Epithelial cell of esophagus (primary cell): ENCODE results near the gene ARPC1B.
"Not testable (repeated sequence)": the region's sequence is repeated elsewhere in the genome, so short reads cannot be mapped to it uniquely, and the experiment has no call there.

Source experiments
- DNase-seq: peaks from one replicate; pipeline ENCODE4 v3.0.0; 2010; ENCODE audit warnings: low read depth
- H3K4me3 ChIP-seq: 2 replicates; pipeline ENCODE4 v1.5.1; 2011; ENCODE audit warnings: mild to moderate bottlenecking, low read length, control low read depth
- TF ChIP-seq, protein P1 (sequence below): IDR thresholded peaks from 2 replicates; pipeline ENCODE4 v1.5.1; 2011; ENCODE audit warnings: low read depth, mild to moderate bottlenecking, low read length, control low read depth, inconsistent platforms; ENCODE audit not compliant: insufficient read depth; ENCODE audit errors: missing control alignments

ARPC1B gene

GRCh38 chr7:99374111-99375064 is at the start of gene ARPC1B:
ARPC1B (plus strand) TSS chr7:99374730; CDS start chr7:99385715, 10,985 bp downstream.
- TF ChIP-seq, protein P1, sequence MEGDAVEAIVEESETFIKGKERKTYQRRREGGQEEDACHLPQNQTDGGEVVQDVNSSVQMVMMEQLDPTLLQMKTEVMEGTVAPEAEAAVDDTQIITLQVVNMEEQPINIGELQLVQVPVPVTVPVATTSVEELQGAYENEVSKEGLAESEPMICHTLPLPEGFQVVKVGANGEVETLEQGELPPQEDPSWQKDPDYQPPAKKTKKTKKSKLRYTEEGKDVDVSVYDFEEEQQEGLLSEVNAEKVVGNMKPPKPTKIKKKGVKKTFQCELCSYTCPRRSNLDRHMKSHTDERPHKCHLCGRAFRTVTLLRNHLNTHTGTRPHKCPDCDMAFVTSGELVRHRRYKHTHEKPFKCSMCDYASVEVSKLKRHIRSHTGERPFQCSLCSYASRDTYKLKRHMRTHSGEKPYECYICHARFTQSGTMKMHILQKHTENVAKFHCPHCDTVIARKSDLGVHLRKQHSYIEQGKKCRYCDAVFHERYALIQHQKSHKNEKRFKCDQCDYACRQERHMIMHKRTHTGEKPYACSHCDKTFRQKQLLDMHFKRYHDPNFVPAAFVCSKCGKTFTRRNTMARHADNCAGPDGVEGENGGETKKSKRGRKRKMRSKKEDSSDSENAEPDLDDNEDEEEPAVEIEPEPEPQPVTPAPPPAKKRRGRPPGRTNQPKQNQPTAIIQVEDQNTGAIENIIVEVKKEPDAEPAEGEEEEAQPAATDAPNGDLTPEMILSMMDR, result no peak
- H3K4me3 ChIP-seq, result peak within 1 kb of the TSS; percentile 42
- DNase-seq, result peak; percentile 78

- TF ChIP-seq, protein P1, result no peak
- peak overlapping the region; percentile 92 for H3K4me3 ChIP-seq
- DNase-seq, result no peak
These were observed 49.5 kb upstream of the ARPC1B start for GRCh38 chr7:99325001-99325493.

DNA sequence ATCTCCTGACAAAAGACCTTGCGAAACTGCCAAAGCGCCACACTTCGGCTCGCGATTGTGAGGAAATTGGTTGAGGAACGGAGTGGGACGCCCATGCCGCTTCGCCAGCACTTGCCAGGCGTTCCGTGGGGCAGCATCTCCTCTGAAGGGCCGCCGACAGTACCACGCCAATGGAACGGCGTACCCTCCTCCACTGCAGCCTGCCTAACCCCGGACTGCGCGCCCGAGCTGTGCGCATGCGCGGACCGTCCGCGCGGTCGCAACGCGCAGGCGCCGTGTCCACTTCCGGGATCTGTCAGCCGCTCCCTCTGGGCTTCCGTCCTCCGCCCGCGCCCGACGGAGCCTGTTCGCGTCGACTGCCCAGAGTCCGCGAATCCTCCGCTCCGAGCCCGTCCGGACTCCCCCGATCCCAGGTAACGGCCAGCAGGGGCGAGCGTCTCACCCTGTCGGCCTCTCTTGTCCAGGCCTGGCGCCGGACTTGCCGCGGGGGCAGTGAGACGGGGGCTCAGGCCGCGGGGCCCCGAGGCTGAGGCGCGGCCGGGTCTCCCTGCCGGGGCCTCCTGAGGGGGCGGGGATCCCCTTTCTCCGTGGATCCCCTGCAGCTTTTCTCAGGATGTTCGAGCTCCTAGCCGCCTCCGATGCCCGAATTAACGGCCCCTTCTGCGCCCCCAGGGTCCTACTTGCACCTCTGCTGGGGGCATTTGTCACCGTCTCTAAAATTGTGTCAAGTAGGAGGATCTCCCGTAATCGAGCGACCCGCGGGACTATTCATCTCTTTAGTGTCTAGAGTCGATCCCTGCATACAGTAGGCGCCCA is 48.7 kb upstream of the ARPC1B start, which contains the start of gene ARPC1A:
ARPC1A (plus strand) TSS at position 307 of the 816 bp plus-strand sequence. CDS start 7,456 bp downstream, outside the sequence.
- H3K4me3 ChIP-seq, result peak within 1 kb of the TSS; percentile 92
- TF ChIP-seq, protein P1, result no peak
- DNase-seq, result peak; percentile 93

- no peak for DNase-seq
- H3K4me3 ChIP-seq, result peak overlapping the region; percentile 92
- TF ChIP-seq, protein P1, result no peak
These were observed 48.1 kb upstream of the ARPC1B start for GRCh38 chr7:99326408-99326782.

- DNase-seq, result peak; percentile 94
- H3K4me3 ChIP-seq, result not testable (repeated sequence)
These were observed 44.1 kb upstream of the ARPC1B start for GRCh38 chr7:99330314-99330961.

GRCh38 chr7:99331002-99331401 is 43.5 kb upstream of the ARPC1B start:
- H3K4me3 ChIP-seq, result no peak overlapping the region
- DNase-seq, result peak; percentile 47
- TF ChIP-seq, protein P1, result no peak
